ENCODE measurements around the gene DEPDC7. TPM values are rescaled to one million over a fixed set of nuclear protein-coding genes. Genes with fewer than 3 reads are reported as not detected.

DEPDC7 gene
- total and polyA plus RNA-seq, 2 donors (not counting 1 experiment from before 2014, with no cell fraction given) = 0.07 TPM; not detected in 1

- H3K27ac Mint-ChIP-seq = no peak overlapping the region
- Histone ChIP-seq H3K9ac (ENCODE audit: low read length) (no peak overlapping the region), H3K4me3 (ENCODE audit: control extremely low read depth in 1 of 5, extremely low read depth in 1 of 5, insufficient read depth in 1 of 5, low read depth in 2 of 5, low read length in 4 of 5) (no peak overlapping the region), H3K27ac (ENCODE audit: low read length in 2 of 2) (no peak overlapping the region), H3K4me1 (ENCODE audit: control insufficient read depth in 2 of 2, insufficient read depth in 2 of 2, low read length in 2 of 2) (no peaks in the 10 kb centered on the region), H2AFZ (ENCODE audit: insufficient read depth, low read depth, low read length, poor library complexity, severe bottlenecking) (no peak overlapping the region), H4K20me1 (ENCODE audit: control insufficient read depth, insufficient read depth, low read length, poor library complexity, severe bottlenecking) (no peaks in the 10 kb centered on the region), H3K79me2 (ENCODE audit: control insufficient read depth, insufficient read depth, low read length) (no peaks in the 10 kb centered on the region), H3K27me3 (replicated peaks in 1 of 4; ENCODE audit: control extremely low read depth in 1 of 4, control insufficient read depth in 3 of 4, insufficient read depth in 4 of 4, low read length in 3 of 4) (peaks cover 0 to 13% (median 0%) of the 10 kb centered on the region in 4 experiments), H3K4me2 (replicated peaks; ENCODE audit: low read depth, low read length, poor library complexity, severe bottlenecking) (no peak overlapping the region), H3K9me3 (ENCODE audit: control extremely low read depth in 1 of 3, control insufficient read depth in 2 of 3, insufficient read depth in 1 of 3, low read length in 2 of 3) (no peaks in the 10 kb centered on the region), H3K36me3 (replicated peaks in 1 of 2; ENCODE audit: control extremely low read depth in 1 of 2, control insufficient read depth in 1 of 2, extremely low read depth in 1 of 2, insufficient read depth in 2 of 2, low read length in 1 of 2) (no peaks in the 10 kb centered on the region)
- no CpG with 5 or more reads among the region's 2 CpGs for WGBS (ENCODE audit: insufficient coverage)
- intact Hi-C loops (cut with micrococcal nuclease) = no loop called here
- ChIA-PET CTCF (no interaction called here), POLR2A (interaction anchor here (0.7 kb wide), 1 partner anchor 74 kb away, joined by 3 read pairs; no protein-coding TSS in a partner anchor)
- H3K4me3 Mint-ChIP-seq = no peak overlapping the region
- ATAC-seq (ENCODE audit: low read depth) (no peak), DNase-seq (no peak)
- H3K27me3 Mint-ChIP-seq = peaks cover 10% of the 10 kb centered on the region
- H3K4me1 Mint-ChIP-seq = no peaks in the 10 kb centered on the region
- TF ChIP-seq, protein P1, sequence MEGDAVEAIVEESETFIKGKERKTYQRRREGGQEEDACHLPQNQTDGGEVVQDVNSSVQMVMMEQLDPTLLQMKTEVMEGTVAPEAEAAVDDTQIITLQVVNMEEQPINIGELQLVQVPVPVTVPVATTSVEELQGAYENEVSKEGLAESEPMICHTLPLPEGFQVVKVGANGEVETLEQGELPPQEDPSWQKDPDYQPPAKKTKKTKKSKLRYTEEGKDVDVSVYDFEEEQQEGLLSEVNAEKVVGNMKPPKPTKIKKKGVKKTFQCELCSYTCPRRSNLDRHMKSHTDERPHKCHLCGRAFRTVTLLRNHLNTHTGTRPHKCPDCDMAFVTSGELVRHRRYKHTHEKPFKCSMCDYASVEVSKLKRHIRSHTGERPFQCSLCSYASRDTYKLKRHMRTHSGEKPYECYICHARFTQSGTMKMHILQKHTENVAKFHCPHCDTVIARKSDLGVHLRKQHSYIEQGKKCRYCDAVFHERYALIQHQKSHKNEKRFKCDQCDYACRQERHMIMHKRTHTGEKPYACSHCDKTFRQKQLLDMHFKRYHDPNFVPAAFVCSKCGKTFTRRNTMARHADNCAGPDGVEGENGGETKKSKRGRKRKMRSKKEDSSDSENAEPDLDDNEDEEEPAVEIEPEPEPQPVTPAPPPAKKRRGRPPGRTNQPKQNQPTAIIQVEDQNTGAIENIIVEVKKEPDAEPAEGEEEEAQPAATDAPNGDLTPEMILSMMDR (IDR thresholded peaks at IDR 0.05) = no peak
- TF ChIP-seq EZH2 (IDR thresholded peaks at IDR 0.05; ENCODE audit: borderline replicate concordance, insufficient read depth, low read depth, low read length, poor library complexity, severe bottlenecking) = no peak
- H3K9me3 Mint-ChIP-seq (ENCODE audit: insufficient read depth) = no peaks in the 10 kb centered on the region
Measured at GRCh38 chr11:33005175-33005574, 10.5 kb upstream of the DEPDC7 start.

- Histone ChIP-seq H3K9ac (ENCODE audit: low read length) (no peak overlapping the region), H3K4me2 (replicated peaks; ENCODE audit: low read depth, low read length, poor library complexity, severe bottlenecking) (no peak overlapping the region), H3K27ac (ENCODE audit: low read length in 2 of 2) (no peak overlapping the region), H3K79me2 (ENCODE audit: control insufficient read depth, insufficient read depth, low read length) (no peaks in the 10 kb centered on the region), H3K36me3 (replicated peaks in 1 of 2; ENCODE audit: control extremely low read depth in 1 of 2, control insufficient read depth in 1 of 2, extremely low read depth in 1 of 2, insufficient read depth in 2 of 2, low read length in 1 of 2) (no peaks in the 10 kb centered on the region), H3K4me1 (ENCODE audit: control insufficient read depth in 2 of 2, insufficient read depth in 2 of 2, low read length in 2 of 2) (no peaks in the 10 kb centered on the region), H3K9me3 (ENCODE audit: control extremely low read depth in 1 of 3, control insufficient read depth in 2 of 3, insufficient read depth in 1 of 3, low read length in 2 of 3) (no peaks in the 10 kb centered on the region), H3K27me3 (replicated peaks in 1 of 4; ENCODE audit: control extremely low read depth in 1 of 4, control insufficient read depth in 3 of 4, insufficient read depth in 4 of 4, low read length in 3 of 4) (peaks cover 0 to 7% (median 0%) of the 10 kb centered on the region in 4 experiments), H3K4me3 (ENCODE audit: control extremely low read depth in 1 of 5, extremely low read depth in 1 of 5, insufficient read depth in 1 of 5, low read depth in 2 of 5, low read length in 4 of 5) (no peak overlapping the region), H2AFZ (ENCODE audit: insufficient read depth, low read depth, low read length, poor library complexity, severe bottlenecking) (no peak overlapping the region), H4K20me1 (ENCODE audit: control insufficient read depth, insufficient read depth, low read length, poor library complexity, severe bottlenecking) (no peaks in the 10 kb centered on the region)
- POLR2A ChIA-PET = no interaction called here
- no peaks in the 10 kb centered on the region for H3K9me3 Mint-ChIP-seq (ENCODE audit: insufficient read depth)
- ATAC-seq (ENCODE audit: low read depth) = no peak
- H3K4me1 Mint-ChIP-seq = no peaks in the 10 kb centered on the region
- CTCF ChIA-PET = no interaction called here
- no peak for DNase-seq
- H3K27ac Mint-ChIP-seq = no peak overlapping the region
- peaks cover 10% of the 10 kb centered on the region for H3K27me3 Mint-ChIP-seq
- intact Hi-C loops (cut with micrococcal nuclease) = no loop called here
- H3K4me3 Mint-ChIP-seq = no peak overlapping the region
- TF ChIP-seq EZH2 (IDR thresholded peaks at IDR 0.05; ENCODE audit: borderline replicate concordance, insufficient read depth, low read depth, low read length, poor library complexity, severe bottlenecking) = no peak
- TF ChIP-seq, protein P1 (IDR thresholded peaks at IDR 0.05) = no peak
Measured at GRCh38 chr11:33006010-33006409, 9.7 kb upstream of the DEPDC7 start.

All from B cell (primary cell).